ENCODE data around the gene CCBE1. TPM values are rescaled to one million over a fixed set of nuclear protein-coding genes. Genes with fewer than 3 reads are reported as not detected.

The CCBE1 gene
- total RNA-seq, 1 donor from 2014 or later = 1.8 TPM

DNA sequence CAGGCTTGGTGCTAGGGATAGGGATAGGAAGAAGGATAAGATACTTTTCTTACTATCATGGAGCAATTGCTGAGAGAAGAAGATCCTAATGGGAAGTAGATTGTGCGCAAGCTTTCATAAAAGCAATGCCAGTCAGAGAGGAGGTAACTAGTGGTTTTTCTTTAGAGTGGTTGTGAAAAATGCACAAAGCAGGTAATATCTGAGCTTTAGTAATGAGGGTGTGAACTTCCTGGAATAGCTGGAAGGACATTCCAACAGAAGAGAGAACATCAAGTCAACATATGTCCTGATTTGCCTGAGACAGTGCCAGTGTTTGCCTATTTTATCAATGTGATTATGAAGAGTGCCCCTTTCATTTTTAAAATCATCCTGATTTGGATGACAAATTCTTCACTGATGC is 34.1 kb downstream of the CCBE1 start:
- DNase-seq (ENCODE audit: low read depth) = no peak
- TF ChIP-seq CTCF (conservative IDR thresholded peaks at IDR 0.05; ENCODE audit: low read depth, low read length) = no peak
- H3K4me3 ChIP-seq (ENCODE audit: low read depth, low read length) = no peak overlapping the region

GRCh38 chr18:59661891-59662701 is 35.1 kb downstream of the CCBE1 start:
- DNase-seq (ENCODE audit: low read depth) = no peak
- TF ChIP-seq CTCF (conservative IDR thresholded peaks at IDR 0.05; ENCODE audit: low read depth, low read length) = no peak

DNA sequence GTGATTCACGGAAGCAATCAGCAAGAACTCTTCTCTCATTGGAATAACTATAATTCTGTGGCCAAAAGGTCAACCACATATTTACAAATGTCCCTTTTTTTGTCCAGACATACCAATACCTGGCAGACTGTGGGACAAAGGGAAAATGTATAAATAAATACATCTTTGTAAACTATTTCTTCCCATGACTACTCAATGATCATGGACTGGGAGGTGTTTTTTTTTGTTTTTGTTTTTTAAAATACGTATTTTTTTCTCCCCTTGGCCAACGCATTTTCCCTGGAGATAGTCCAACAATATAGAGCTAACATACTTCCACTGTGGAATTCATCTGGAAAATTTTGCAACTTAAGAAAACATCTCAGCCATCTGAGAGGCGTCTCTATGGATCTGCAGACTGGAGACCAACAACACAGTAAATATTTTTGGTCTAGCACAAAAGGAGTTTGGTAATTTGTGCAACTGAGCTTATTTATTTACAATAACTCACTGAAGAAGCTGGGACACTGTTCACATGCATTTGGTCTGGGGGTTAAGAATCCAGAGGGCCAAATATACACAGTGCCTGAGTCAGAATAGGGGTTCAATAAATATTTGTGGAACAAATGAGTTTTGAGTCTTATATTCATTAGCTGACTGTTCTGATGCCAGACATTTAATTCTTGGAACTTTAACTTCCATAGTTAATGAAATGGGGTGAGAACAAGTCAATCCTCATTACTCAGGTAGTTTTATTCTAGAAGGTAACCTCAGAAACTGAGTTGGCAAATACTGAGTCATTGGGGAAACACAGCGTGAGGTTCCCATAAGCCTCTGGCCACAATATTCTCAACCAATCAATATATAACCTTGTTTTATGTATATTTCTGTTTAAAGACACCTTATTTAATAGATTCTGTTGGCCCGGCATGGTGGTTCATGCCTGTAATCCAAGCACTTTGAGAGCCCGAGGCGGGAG is 36.2 kb downstream of the CCBE1 start:
- H3K4me3 ChIP-seq (ENCODE audit: low read depth, low read length) = no peak overlapping the region
- DNase-seq (ENCODE audit: low read depth) = no peak
- TF ChIP-seq CTCF (conservative IDR thresholded peaks at IDR 0.05; ENCODE audit: low read depth, low read length) = no peak

More at GRCh38 chr18:59661891-59662701, 35.1 kb downstream of the CCBE1 start:
- H3K4me3 ChIP-seq (ENCODE audit: low read depth, low read length) = no peak overlapping the region

DNA sequence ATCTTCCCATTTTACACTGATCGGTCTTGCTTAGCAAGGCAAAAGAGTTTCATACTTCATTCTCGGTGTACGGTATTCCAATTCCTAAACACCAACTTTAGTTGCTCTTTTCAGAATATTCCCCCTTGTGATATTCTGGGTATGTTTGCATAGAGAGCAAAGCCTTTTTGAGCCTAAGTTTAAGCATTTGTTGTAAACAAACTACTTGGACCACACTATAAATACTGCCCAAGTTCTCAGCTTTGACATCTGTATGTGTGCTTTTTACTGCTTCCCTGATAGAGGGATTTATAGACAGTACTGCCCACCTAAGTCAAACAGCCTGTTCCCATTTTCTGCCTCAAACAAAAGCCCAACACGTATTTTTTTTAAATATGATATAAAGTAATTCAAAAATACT is 36.9 kb downstream of the CCBE1 start:
- H3K4me3 ChIP-seq (ENCODE audit: low read depth, low read length) = no peak overlapping the region
- DNase-seq (ENCODE audit: low read depth) = no peak
- TF ChIP-seq CTCF (conservative IDR thresholded peaks at IDR 0.05; ENCODE audit: low read depth, low read length) = no peak

DNA sequence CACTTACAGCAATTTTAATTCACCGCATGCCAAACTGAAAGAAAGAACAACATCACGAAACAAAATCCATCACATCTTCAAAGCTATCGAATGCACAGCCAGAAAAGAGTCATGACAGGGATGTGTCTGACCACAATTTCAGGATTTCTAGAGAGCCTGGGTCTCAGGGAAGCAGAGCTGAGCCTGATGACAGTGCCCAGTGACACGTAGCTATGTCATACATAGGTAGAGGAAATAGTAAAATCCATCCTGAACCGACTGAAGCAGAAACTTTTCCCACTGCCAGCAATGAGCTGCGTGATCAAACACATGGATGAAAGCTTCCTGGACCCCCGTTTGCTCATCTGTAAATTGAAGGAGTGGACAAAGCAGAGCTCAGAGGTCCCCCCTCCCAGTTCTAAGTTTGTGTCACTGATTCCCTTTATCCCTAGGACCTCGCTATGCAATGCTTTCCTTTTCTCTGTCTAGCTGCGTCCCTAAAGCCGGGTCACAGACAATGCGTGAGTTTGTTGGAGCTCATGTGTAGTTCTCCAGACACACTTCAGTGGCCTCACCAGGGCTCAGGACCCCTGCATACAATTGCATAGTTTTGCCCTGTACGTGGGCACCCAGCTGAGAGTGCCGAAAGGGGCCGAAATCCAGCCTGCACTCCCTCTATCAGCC is 37.6 kb downstream of the CCBE1 start:
- peak overlapping the region; percentile 33 for H3K4me3 ChIP-seq (ENCODE audit: low read depth, low read length)
- no peak for TF ChIP-seq CTCF (conservative IDR thresholded peaks at IDR 0.05; ENCODE audit: low read depth, low read length)
- DNase-seq (ENCODE audit: low read depth) = no peak

DNA sequence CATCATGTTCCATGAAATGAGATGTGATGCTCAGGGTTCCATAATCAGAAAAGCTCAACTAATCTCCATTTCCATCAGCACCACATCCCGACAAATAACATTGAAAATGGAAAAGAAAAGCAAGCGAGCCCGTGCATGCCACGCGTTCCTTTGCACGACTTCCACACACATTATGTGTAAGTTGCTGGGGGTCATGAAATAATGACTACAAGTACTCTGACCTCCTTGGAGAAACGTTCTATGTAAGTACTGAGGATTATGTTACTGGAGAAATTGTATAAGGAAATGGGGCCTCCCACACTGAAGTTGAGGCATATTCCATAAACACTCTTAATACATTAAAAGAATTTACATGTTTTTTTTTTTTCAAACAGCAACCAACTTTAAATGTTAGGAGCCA is 38.3 kb downstream of the CCBE1 start:
- no peak for TF ChIP-seq CTCF (conservative IDR thresholded peaks at IDR 0.05; ENCODE audit: low read depth, low read length)
- H3K4me3 ChIP-seq (ENCODE audit: low read depth, low read length) = no peak overlapping the region
- no peak for DNase-seq (ENCODE audit: low read depth)

Data from epithelial cell of proximal tubule (primary cell).